Anterior cingulate cortex (tissue), 58 donors: ENCODE results near the gene TMPRSS7.

Experiments used
- DNase-seq, 58 donors: peaks; one replicate each; lab custom pipeline; 2025; lab: John Stamatoyannopoulos, UW

TMPRSS7 gene

DNA sequence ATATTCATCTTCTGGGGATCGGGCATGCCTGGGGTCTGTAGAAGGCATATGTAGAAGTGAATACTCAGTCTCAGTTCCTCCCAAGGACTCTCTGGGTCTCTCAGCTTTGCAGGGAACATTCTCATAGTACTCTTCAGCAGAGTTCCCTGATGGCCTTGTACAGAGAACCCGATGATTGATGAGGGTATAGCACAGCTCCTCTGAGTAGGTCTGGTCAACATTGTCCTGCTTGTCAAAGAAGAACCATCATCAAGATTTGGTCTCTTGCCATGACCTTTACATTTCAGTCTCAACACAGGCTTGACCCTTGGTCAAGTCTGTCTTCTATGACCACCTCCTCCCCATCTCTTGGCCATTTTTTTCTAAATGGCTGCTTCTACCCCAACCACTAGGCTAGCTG is 89.0 kb downstream of the TMPRSS7 start:
- DNase-seq = no peak

DNA sequence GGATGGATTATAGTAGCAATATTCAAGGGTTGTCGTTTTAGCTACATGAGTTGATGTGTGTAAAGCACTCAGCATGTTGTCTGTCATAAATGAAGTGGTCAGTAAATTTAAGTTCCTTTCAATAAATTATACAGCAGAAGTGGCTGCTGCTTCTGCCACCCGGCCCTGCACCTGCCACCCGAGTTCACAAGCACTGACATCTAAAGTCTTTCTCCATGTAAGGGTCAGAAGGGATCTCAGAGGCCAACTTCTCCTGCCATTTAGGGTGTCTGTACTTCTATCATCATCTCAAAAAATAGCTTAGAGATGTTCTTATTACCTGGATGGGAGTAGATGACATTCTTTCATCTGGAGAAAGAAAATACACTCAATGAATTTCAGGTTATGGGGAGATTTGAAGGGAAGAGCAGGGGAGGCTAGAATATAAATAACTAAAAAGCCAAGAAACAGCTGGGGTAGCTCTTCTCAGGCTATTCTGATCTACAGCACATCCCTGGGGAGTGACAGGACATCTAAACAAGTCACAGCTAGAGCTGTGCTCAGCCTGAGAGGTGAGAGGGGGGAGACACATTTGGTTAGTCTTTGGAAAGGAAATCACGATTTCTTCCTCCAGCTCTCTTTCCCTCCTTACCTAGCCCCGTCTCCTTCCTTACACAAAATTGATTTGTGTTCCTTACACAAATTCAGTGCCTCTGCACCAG is 90.5 kb downstream of the TMPRSS7 start:
- DNase-seq = no peak

GRCh38 chr3:112126511-112126911 is 92.0 kb downstream of the TMPRSS7 start:
- DNase-seq = no peak

DNA sequence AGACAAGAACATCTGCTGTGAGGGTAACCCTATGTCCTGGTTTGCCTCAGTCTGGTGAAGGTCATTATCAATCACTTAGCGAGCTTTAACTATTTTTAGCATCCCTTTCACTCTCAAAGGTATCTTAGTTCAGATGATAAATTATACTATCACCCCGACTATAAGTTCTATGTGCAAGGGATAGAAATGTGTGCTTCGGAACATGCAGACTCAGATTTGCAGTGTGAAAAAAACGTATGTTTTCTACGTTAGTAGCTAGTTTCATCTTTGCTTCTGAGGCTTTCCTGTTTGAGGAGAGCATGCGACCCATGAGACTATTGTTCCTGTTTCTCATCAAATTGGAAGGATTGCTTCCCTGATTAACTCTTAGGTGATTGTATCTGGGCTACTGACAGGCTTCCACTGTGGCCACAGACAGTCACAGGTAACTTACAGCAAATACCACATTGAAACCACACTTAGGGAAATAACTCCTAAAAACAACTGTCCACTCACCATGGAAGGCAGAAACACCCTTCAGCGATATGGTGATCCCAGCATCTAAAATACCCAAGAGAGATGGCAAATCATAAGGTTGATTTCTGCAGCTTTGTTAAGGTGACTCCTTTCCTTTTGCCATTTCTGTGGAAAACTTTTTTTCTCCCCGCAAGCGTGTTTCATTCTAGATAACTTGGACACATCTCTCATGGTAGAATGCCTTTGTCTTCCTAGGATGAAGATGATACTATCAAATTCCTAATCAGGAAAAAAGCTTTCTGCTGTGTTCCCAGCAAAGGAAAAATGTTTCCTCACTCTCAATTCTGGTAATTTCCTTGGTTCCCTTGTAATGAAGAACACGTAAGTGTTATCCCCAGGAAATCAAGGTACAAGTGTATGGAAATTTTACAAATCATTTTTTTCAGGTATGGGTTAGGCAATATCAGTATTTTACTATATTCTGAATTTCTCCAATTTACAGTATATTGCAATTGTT is 93.3 kb downstream of the TMPRSS7 start:
- no peak for DNase-seq

GRCh38 chr3:112128843-112129727 is 94.5 kb downstream of the TMPRSS7 start:
- DNase-seq = no peak

GRCh38 chr3:112129925-112130637 is 95.5 kb downstream of the TMPRSS7 start:
- no peak for DNase-seq

DNA sequence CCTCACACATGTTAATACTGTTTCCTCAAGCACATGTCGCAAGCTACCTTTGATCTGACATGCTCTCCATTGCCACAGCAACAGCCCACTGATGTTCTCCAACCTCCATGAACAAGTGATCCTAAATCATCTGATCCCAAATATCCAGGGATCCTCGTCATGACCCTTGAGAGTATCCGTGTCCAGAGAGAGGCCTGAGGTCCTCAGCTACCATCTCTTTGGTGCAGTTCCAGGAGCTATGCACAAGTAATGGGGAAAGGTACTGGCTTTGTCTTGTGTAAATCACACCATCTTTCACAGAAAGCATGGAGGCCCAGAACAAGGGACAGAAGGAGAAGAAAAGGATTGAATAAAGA is 96.1 kb downstream of the TMPRSS7 start:
- no peak for DNase-seq
